GM12875 (cell line): Measurements from ENCODE around the gene PDK4.

ENCODE experiments used
- H3K4me3 ChIP-seq: one replicate; pipeline ENCODE4 v1.5.1; 2011; ENCODE audit warnings: low read depth, low read length, control low read depth
- TF ChIP-seq, protein P1 (sequence below): IDR thresholded peaks from 2 replicates; pipeline ENCODE4 v1.5.1; 2011; ENCODE audit warnings: low read depth, mild to moderate bottlenecking, control low read depth, inconsistent platforms, low read length, moderate library complexity, borderline replicate concordance; ENCODE audit not compliant: insufficient read depth

PDK4 gene

DNA sequence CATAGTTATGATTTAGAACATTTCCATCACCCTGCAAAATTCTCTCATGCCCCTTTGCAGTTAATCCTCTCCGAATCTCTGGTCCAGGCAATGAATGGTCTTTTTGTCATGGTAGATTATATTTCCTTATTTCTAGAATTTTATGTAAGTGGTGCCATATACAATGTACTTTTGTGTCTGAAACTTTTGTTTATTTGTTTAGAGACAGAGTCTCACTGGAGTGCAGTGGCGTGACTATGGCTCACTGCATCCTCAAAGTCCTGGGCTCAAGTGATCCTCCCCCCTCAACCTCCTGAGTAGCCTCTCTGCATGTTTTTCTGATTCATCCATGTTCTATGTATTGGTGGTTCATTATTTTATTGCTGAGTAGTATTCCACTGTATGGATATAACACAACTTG, 23.2 kb upstream of the PDK4 start:
- no peak overlapping the region for H3K4me3 ChIP-seq
- TF ChIP-seq, protein P1, sequence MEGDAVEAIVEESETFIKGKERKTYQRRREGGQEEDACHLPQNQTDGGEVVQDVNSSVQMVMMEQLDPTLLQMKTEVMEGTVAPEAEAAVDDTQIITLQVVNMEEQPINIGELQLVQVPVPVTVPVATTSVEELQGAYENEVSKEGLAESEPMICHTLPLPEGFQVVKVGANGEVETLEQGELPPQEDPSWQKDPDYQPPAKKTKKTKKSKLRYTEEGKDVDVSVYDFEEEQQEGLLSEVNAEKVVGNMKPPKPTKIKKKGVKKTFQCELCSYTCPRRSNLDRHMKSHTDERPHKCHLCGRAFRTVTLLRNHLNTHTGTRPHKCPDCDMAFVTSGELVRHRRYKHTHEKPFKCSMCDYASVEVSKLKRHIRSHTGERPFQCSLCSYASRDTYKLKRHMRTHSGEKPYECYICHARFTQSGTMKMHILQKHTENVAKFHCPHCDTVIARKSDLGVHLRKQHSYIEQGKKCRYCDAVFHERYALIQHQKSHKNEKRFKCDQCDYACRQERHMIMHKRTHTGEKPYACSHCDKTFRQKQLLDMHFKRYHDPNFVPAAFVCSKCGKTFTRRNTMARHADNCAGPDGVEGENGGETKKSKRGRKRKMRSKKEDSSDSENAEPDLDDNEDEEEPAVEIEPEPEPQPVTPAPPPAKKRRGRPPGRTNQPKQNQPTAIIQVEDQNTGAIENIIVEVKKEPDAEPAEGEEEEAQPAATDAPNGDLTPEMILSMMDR = no peak

DNA sequence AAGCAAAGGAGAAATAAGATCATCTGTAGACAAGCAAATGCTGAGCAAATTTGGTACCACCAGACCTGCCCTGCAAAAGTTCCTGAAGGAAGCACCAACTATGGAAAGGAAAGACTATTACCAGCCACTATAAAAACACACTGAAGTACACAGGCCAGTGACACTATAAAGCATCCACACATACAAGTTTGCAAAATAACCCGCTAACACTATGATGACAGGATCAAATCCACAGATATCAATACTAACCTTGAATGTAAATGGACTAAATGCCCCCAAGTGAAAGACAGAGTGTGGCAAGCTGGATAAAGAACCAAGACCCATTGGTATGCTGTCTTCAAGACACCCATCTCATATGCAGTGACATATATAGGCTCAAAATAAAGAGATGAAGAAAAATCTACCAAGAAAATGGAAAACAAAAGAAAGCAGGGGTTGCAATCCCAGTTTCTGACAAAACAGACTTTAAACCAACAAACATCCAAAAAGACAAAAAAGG, 18.2 kb upstream of the PDK4 start:
- TF ChIP-seq, protein P1 = no peak
- no peak overlapping the region for H3K4me3 ChIP-seq

DNA sequence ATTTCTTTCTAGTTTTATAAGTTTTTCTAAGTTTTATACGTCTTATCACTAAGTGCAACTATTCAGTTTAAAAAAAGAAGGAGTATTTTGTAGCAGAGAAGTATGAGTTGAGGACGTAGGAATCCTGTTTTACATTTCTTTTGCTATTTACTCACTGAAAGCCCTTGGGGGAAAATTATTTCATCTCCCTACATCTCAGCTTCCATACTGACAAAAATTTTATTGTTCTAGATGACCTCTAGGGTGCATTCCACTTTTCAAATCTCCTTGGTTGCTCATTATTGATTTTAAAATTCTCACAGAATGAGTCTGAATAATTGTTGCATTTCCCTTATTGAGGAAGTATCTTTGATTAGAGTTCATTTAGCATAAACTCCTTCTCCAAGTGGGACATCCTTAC, 14.9 kb upstream of the PDK4 start:
- H3K4me3 ChIP-seq = no peak overlapping the region
- TF ChIP-seq, protein P1 = no peak

DNA sequence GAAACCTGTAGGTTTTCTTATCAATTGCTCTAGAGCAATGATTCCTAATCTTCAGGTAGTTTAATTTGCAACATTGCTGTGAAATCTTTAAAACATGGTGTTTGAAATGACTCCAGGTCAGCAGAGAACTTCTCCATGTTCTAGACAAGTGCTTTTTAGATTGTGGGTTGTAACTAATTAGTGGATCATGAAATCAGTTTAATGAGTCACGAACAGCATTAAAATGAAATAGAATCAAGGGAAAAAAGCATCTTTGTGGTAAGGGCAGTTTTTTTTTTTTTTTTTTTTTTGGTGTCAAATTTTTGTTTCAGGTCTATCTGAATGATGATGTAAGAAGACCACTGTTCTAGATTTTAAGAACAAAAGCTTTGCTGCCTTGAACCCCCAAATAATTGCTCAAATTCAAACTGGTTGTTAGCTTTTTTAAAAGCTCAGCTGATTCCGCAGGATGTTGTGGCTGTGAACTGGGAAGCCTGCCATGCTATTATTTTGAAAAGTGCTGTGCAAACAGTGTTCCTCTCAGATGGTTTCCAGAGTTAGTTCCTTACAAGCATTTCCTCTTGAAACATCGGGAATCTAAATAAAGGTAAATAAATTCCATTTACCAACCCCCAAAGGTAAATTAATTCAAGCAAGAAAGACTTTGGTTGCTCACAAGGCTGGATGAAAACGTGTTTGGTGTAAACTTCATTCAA, 13.1 kb upstream of the PDK4 start:
- TF ChIP-seq, protein P1 = no peak
- no peak overlapping the region for H3K4me3 ChIP-seq

DNA sequence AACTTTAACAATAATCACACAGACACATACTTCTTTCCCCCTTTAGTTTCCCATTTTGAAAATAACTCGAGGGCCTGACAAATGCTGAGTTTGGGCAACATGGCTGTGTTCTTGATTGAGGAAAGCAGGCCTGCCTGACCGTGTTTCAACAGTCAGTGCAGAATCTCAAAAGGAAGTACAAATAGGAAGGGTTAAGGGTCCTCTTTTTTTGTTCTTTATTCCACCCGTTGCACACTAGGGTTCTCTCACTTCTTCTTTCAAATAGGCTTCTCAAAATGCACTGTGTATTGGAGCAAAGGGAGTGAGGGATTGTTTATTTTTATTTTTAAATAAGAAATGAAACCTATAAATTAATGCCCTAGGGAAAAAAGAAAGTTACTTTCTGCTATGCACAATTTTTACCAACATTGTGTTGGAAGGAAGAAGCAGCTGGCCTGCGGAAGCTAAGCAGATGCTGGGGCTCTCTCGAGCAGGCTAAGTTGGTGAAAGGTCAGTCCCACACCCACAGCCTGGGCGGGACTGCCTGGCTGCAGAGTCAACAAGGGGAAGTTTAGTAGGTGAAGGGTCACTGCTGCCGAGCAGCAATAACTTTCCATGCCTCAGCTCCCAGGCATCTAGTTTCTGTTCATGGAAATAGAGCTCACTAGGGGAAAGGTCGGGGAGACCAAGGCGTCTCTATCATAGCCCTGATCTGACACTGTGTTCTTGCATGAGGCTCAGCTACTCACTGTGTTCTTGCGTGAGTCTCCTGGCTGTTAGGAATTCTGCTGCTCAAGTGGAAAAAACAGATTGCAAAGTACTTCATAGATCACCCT, 12.2 kb upstream of the PDK4 start:
- no peak overlapping the region for H3K4me3 ChIP-seq
- TF ChIP-seq, protein P1 = no peak

DNA sequence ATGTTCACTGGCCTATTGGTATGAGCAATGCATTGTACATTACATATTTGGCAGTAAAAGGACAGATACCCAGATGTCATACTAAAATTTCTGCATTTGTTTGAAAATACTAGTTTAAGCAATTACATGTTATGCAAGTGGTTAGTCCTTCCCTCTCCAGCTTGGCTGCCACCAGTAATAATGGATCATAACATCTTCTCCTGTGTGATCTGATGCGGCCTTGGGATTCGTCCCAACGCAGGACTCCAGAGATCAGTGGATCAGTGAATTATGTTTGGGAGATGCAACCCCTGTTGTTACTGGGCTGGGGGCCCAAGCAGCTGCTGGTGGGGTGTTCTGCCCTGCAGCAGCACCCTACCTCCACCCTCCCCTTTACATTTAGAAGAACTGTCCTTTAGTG, 11.2 kb upstream of the PDK4 start:
- TF ChIP-seq, protein P1 = no peak
- H3K4me3 ChIP-seq = no peak overlapping the region
